ENCODE results near the gene PRKCA.

PRKCA gene

DNA sequence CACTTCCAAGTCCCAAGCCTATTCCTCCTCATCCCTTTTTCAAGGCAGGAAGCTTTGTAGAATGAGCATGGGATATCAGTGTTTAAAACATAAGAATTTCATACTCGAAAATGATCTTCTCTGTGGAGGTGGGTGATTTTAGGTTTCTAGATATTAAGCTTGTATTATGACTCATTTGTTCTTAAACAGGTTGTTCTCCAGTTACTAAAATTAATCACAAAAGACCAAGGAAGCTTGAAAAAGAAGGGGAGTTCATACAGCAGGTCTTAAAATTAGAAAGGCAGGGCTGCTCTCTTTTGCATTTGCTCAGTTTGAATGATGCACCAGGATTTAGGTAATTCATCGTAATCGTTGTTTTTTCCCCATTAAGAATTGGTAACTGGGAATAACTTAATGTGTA is 208.7 kb downstream of the PRKCA start:
- no peak for DNase-seq (ENCODE audit: low read depth, low spot score)

DNA sequence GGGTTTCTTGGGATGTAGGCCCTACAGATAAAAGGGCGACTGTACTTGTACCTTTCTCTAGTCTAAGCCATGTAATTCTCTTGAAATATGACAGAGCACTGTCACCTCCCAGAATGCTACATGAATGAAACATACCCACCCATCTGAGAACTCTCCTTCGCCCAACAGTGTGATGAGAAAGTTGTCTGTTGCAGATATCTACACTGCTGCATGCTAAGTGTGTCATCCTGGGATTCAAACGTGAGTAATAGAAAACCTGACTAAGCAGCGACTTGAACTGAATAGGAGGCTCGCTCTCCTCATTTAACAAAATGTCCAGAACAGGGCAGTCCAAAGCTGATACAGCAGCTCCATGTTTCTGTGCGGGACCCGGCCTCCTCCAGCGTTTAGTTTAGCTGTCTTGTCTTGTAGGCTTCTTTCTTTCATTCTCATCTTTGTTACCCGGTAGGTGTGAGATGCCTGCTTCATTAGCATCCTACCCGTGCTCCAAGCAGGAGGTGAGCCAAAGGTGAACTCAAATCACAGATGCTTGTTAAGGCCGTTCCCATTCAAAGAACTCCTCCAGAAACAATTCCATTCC is 211.9 kb downstream of the PRKCA start:
- DNase-seq (ENCODE audit: low read depth, low spot score) = no peak

DNA sequence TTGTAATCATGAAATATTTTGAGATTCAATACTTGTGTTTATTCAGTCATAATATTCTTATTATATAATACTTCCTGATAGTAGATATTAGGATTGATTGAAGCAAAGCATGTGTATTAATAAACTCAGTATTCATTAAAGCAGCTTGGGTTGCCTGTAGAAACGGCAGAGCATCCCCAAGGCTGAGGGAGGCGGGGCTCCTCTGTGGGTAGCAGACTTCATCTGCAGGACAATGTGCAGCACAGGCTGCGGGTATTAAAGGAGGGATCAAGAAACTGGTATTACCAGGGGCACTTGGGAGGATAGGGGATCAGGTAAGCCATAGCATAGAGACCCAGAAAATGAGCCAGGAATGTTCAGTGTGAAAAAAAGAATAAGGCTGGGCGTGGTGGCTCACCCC is 213.6 kb downstream of the PRKCA start:
- no peak for DNase-seq (ENCODE audit: low read depth, low spot score)

DNA sequence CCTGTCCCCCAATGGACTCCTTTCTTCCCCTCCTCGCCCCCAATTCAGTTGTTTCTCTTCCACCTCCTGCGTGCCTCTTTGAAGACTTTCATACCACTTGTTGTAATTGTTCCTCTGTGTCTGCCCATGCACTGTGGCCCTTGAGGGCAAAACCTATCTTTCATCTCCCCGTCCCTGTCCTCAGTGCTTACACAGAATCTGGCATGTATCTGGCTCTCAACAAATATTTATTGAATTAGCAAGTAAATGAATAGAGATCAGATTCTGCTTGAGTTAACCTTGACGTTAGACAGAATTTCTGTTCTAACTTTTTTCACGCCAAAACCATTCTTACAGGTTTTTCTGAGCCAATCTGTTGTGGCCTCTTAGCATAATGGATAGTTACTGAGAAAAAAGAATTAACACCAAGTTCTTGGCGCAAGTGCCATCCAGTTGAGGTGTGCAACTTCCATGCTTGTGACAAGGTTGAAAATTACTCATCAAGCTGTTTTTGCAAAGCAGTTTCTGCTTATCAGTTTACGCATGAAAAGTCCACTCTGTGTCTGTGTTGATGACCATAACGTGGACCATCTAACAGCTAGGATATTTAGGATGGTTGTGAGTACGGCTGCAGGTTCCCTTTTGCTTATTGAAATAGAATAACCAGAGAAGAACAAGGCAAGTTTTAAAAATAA is 215.1 kb downstream of the PRKCA start:
- no peak for DNase-seq (ENCODE audit: low read depth, low spot score)

DNA sequence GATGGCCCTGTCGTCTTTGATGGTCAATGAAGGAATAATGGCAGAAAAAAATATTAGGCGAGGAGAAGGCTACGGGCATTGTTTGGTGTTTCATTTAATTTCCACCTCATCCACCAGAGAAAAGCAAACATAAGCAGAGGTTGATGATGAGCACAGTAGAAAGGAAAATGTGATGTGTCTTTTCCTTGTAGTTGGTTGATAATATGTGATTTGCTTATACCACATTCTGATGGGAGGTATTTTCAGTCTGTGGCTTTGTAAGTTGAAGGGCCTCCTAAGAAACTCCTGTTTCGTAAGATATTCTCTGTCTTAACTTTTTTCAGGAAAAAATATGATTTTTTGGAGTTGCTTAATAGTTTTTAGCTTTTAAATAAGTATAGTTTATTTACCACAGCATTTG is 215.7 kb downstream of the PRKCA start:
- no peak for DNase-seq (ENCODE audit: low read depth, low spot score)

DNA sequence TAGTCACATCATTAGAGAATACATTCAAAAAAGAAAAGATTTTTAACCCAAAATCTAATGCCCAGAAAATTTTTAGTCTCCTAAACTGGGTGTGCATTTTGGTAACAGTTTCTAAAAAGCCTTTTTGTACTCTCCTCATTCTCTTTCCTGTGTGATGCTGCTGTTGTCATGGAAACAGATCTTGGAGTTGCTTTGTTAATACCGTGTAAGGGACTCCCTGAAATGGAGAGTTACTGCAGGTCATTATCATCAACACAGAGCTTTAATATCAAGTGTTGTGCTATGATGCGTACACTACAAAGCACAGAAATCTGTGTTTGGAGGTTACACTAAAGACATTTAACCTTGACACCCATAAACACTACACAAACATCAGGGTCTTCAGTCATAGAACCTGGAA is 216.3 kb downstream of the PRKCA start:
- no peak for DNase-seq (ENCODE audit: low read depth, low spot score)

DNA sequence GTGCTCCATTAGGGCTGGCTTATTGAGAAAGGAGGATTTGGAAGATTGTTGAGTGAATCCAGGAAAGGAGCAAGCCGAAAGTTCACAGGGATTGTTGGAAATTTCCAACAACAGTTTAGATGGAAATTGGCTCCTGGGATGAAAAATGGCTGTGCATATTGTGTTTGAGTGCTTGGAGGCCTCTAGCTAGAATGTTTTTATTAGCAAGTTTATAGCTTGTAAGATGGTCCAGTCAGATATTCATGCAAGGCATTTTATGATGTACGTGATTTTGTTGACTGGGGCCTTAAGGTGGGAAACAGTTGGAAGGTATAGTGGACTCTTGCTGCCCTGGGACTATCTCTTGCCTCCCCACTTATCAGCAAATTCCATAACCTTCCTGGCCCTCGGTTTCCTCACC is 216.7 kb downstream of the PRKCA start:
- no peak for DNase-seq (ENCODE audit: low read depth, low spot score)

DNA sequence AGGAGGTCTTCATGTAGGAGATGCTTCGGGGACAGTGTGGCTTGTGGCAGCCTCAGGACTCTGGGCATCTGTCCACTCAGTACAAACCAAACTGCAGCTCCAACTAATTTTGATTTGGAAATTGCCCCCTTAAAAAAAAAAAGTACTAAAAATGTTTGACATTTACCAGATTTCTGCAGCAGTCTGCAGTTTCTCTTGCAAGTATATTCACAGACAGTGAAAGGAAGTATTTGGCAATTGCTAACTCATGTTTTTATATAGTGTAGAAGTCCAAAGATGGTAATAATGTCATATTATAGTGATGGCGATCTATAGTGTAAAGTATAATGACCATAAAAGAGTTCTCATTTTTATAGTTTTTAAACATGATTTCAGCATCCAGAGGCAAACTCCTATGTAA is 218.6 kb downstream of the PRKCA start:
- no peak for DNase-seq (ENCODE audit: low read depth, low spot score)

DNA sequence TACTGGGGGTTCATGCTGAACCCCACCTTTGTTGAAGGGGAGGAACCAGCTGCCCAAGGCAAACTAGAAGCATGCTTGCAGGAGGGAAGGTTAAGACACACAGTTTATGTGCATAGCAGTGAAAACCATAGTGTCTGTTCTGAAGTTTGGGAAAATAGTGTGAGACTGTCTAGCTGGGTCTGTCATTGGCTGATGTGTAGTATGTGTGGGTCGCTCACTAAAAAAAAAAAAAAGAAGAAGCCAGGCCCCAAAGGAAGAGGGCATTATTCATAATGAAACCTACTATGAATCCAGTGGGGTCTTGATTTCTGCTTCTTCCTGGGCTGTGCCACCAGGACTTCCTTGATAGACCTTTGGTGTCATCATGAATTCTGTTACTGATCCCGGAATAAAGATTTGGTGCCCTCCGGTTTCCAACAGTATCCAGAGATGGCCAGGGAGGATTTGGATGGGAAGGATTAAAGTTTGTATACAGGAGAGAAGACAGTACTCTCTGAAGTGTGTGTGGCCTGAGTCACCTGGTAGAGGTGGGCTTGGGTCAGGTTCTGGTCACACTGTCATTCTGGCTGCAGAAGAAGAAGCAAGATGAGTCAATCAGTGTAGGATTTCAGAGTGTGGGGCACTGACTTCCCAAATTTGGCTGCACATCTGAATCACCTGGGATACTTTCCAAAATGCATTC is 220.3 kb downstream of the PRKCA start:
- DNase-seq (ENCODE audit: low read depth, low spot score) = no peak

DNA sequence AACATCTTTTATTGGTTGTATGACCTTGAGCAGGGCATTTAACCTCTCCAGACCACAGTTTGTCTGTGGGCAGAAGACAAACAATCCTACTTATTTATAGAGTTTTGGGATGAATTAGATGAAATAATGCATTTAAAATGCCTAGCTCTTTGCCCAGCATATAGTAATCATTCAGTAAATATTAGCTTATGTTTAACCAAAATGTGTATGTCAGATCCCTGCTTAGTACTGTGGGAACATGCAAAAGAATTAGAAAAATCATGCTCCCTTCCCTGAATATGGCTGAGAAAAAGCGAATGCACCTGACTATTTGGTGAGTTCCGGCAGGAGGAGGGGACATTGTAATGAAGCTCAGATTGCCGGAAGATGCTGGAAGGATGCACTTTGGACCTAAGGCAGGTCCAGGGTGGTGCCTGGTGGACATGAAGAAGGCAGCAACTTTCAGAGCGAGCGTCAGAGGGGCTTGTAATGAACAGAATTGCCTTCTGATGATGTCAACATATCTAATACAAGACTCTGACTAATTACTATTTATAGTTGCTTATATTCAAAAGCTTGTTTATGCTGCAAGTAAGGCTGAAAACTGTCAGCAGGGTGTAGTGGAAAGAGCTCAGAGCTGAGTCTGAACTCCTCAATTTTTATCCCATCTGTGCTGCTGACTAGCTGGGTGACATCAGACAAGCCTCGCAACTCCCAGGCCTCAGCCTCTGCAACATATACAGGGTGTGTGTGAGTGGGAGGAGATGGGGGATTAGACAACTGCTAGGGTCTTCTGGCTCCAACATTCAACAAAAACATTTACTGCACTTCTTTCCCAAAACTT is 221.2 kb downstream of the PRKCA start:
- no peak for DNase-seq (ENCODE audit: low read depth, low spot score)

DNA sequence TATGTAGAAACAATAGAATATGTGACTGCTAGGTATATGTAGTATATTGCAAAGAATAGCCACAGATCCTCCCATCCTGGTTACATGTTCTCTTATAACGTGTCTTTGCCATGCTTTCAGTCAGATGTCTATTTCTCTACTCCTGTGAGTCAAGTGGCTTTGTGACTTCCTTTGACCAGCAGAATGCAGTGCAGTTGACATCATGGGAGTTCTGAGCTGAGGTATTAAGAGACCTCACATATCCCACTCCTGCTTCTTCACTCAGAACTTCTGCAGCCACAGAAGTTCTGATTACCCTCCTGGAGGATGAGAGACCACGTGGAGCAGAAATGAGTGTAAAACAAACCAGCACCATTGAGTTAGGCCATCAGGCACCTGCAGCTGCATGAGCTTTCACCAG is 222.5 kb downstream of the PRKCA start:
- DNase-seq (ENCODE audit: low read depth, low spot score) = no peak

DNA sequence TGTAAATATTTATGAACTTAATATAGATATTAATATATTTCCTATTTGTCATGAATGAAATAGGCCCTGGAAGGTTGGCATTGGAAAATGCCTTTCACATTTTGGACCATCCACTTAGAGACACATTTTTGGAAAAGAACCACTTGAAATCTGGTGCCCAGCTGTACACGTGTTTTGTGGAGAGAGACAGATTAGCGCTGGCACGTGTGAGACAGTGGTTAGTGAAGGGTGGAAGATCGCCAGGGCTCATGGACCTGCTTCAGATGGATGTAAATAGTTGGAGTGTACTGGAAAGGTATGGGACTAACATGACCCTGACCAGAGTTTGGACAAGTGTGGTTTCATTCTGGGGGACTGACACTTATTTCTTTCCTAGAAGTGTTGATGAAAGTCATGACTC is 222.9 kb downstream of the PRKCA start:
- DNase-seq (ENCODE audit: low read depth, low spot score) = no peak

DNA sequence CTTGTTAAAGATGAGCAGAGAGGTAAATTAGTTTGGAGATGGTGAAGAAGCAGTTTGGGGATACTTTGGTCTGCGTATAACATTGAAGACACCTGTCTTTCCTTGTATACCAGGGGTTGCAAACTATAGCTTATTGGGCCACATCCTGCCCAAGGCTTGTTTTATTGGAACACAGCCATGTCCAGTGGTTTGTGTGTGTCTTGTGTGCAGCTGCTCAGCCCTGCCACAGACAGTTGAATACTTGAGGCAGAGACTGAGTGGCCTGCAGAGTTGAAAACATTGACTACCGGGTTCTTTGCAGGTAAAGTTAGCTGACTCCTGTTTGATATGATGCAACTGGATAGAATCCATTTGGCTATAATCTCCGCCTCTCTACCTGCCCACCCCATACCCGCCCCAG is 224.4 kb downstream of the PRKCA start:
- DNase-seq (ENCODE audit: low read depth, low spot score) = no peak

DNA sequence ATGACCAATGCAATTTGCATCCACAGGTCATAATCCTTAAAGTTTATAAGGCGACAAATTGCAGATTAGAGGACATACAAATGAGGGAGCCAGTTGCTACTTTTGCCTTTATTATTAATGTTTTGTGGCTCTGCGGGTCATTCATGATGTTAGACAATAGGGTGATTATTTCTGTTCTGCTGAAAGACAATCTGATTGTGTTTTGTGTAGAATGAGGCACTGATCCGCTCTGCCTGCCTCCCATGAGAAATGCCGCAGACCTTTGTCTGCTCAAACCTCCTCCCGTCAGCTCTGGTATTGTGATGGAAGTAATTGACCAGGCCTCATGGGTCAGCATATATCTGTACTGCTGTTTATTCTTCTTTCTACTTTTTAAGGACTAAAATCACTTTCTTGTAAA is 224.9 kb downstream of the PRKCA start:
- no peak for DNase-seq (ENCODE audit: low read depth, low spot score)

DNA sequence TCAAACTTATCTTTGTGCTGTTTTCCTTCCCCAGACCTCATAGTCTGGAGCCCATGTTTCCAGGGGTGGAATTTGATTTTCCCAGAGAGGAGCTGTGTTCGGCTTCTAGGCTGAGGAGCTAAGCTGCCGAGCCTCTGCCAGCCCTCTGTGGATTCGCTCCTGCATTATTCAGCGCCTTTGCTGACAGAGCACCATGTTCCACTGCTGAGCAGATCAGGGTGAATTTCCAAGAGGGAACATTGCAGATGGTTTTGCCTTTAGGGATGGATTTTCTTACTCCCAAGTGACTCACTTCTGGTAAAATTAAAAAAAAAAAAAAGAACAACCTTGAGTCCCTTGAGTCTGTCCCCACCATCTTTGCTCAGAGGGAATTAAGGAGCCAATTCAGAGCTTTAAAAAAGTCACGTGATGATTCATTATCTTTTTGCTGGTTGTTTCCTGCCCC is 229.5 kb downstream of the PRKCA start:
- no peak for DNase-seq (ENCODE audit: low read depth, low spot score)

DNA sequence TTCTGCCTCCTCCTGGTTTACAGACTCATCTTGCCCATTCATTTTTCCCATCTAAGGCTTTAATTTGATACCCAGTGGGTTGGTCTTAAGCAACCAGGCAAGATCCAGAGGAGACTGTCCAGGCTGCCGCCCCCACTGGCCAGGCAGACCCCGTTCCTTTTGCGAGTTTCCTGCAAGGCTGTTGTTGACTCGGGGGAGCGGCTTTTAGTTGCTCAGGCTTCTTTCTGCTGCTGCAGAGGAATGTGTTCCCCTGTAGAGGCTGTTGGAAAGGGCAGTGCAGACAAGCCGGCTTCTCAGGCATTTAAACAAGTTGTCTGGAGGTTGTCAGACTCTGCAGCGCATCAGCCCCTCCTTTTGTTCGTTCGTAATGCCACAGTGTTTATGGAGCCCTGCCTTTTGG is 231.2 kb downstream of the PRKCA start:
- DNase-seq (ENCODE audit: low read depth, low spot score) = no peak

DNA sequence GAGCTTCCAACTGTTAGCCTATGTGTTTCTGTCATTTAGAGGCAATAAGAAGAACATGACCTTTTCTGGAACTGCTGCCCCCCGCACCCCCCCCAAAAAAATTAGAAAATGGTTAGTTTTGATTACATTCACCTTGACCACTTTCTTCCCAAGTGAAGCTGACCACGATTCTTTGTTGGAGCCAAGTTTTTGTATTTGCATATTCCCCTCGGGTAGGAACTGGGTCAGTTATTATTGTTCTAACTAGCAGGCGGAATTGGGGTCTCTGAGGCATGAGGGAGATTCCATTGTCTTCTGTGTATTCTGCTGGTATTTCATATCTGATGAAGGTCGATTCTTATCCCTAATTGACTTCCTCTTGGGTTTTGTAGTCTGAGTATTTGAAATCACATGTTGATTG is 231.6 kb downstream of the PRKCA start:
- no peak for DNase-seq (ENCODE audit: low read depth, low spot score)

DNA sequence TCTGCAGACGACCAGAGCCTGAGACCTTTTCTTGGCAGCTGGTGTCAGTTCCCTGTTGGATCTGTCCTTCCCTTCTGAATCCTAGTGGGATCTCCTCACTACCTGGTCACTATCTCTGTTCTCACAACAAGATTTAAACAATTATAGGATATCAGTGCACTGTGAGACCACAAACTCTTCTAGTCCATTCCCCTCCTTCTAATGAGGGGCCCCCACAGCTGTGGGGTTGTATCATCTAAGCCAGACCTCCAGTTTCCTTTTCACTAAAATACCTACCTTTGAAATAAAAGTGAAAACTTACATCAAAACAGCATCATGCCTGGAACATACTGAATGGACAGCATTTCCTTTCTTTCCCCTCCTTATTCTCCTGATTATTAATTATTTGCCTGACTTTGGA is 233.2 kb downstream of the PRKCA start:
- no peak for DNase-seq (ENCODE audit: low read depth, low spot score)

DNA sequence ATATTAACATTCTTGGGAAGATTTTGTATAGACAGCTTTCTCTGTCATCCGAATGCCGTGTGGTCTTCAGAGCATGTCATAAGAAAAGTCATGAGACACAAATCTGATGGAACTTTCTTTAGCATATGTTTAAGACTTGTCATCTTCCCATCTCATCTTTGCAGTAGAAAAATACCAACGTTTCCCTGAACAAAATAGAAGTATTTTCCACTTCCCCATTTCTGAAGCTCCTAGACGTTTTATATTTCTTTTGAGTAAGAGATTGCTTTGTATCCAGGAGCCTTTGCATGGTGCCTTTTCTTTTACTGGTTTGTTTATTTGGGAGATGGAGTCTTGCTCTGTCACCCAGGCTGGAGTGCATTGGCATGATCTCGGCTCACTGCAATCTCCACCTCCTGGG is 235.1 kb downstream of the PRKCA start:
- DNase-seq (ENCODE audit: low read depth, low spot score) = no peak

DNA sequence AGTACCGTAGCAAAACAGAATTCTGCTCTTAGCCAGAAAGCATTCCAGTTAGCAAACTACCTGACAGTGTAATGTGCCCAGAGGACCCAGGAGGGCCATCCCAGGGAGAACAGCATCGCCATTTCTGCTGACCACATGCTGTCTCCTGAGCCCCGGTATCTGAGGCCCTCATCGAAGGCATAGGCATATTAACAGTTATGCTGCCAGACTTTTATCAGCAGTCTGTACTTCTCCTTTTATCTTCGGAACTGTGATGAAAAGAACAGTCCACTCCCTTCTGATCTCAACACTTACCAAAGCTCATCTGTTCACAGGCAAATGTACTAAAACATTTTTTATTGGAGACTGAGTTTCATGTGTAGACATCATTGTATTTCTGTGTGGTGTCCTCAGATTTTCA is 236.4 kb downstream of the PRKCA start:
- DNase-seq (ENCODE audit: low read depth, low spot score) = no peak

DNA sequence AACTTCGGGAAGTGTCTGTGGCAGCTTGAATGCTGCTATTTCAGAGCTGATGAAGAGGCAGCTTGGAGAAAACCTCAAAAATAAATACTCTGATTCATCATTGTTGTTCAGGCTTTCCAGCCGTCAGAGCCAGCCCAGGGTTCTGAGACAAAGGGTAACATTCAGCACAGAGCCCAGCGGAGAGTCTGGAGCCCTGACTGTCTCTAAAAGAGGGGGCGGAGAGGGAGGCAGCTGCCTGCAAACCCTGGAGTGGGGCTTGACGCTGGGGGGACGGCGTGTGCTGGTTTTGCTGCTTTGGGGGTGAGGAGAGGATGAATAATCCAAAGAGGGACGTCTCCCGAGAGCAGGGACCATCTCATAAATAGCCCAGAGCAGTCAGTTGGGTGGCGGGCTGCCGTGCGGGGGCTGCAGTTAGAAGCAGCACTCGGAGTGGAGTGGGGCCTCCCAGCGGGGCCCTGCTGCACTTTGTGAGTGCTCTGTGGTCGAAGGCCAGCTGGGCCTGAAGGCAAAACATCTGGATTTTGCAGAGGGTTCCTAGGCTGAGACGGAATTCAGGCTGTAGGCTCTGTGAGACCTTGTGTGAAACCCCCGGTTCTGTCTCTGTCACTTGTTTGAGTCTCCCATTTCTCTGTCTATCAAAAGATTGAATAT is 237.8 kb downstream of the PRKCA start:
- no peak for DNase-seq (ENCODE audit: low read depth, low spot score)
